Measurements from ENCODE around the gene GALNT18.

The GALNT18 gene

GRCh38 chr11:11640152-11640551 lies 18.3 kb upstream of the GALNT18 start:
- no peak for TF ChIP-seq GLIS3 (CRISPR knock-in tag; IDR thresholded peaks at IDR 0.05)
- TF ChIP-seq ZFP3 (CRISPR knock-in tag; IDR thresholded peaks at IDR 0.05), result no peak
- no peak for TF ChIP-seq ZC3H10 (CRISPR knock-in tag; IDR thresholded peaks at IDR 0.05)
- TF ChIP-seq CSRNP3 (CRISPR knock-in tag; IDR thresholded peaks at IDR 0.05), result no peak
- no peak for TF ChIP-seq SNAI2 (CRISPR knock-in tag; IDR thresholded peaks at IDR 0.05)
- TF ChIP-seq ESRRG (CRISPR knock-in tag; IDR thresholded peaks at IDR 0.05), result no peak
- no peak for TF ChIP-seq ZFP30 (CRISPR knock-in tag; IDR thresholded peaks at IDR 0.05)
- no peak for TF ChIP-seq ZNF8 (CRISPR knock-in tag; IDR thresholded peaks at IDR 0.05)
- no peak for TF ChIP-seq TSHZ2 (CRISPR knock-in tag; IDR thresholded peaks at IDR 0.05)
- no peak for ATAC-seq

GRCh38 chr11:11636671-11637070 lies 14.9 kb upstream of the GALNT18 start:
- no peak for TF ChIP-seq ESRRG (CRISPR knock-in tag; IDR thresholded peaks at IDR 0.05)
- TF ChIP-seq GLIS3 (CRISPR knock-in tag; IDR thresholded peaks at IDR 0.05), result no peak
- no peak for TF ChIP-seq ZNF70 (CRISPR knock-in tag; IDR thresholded peaks at IDR 0.05)
- TF ChIP-seq PPARA (CRISPR knock-in tag; IDR thresholded peaks at IDR 0.05; ENCODE audit: borderline replicate concordance), result no peak
- TF ChIP-seq ARNTL (CRISPR knock-in tag; IDR thresholded peaks at IDR 0.05; ENCODE audit: borderline replicate concordance, low read depth), result no peak
- TF ChIP-seq ZNF565 (CRISPR knock-in tag; conservative IDR thresholded peaks at IDR 0.05; ENCODE audit: low read depth), result no peak
- TF ChIP-seq ZC3H10 (CRISPR knock-in tag; IDR thresholded peaks at IDR 0.05), result no peak
- TF ChIP-seq ZNF8 (CRISPR knock-in tag; IDR thresholded peaks at IDR 0.05), result no peak
- no peak for TF ChIP-seq SNAI2 (CRISPR knock-in tag; IDR thresholded peaks at IDR 0.05)
- no peak for TF ChIP-seq ISL1 (CRISPR knock-in tag; IDR thresholded peaks at IDR 0.05)
- TF ChIP-seq PATZ1 (CRISPR knock-in tag; IDR thresholded peaks at IDR 0.05; ENCODE audit: borderline replicate concordance), result no peak
- no peak for TF ChIP-seq TCF4 (CRISPR knock-in tag; IDR thresholded peaks at IDR 0.05; ENCODE audit: borderline replicate concordance)
- TF ChIP-seq CSDC2 (CRISPR knock-in tag; IDR thresholded peaks at IDR 0.05), result no peak
- no peak for TF ChIP-seq TOX (CRISPR knock-in tag; IDR thresholded peaks at IDR 0.05; ENCODE audit: borderline replicate concordance)
- TF ChIP-seq POU6F1 (CRISPR knock-in tag; IDR thresholded peaks at IDR 0.05; ENCODE audit: borderline replicate concordance, low read depth), result no peak
- no peak for TF ChIP-seq ZFP3 (CRISPR knock-in tag; IDR thresholded peaks at IDR 0.05)
- TF ChIP-seq ZFP30 (CRISPR knock-in tag; IDR thresholded peaks at IDR 0.05), result no peak
- TF ChIP-seq BACH2 (CRISPR knock-in tag; IDR thresholded peaks at IDR 0.05; ENCODE audit: borderline replicate concordance), result no peak
- no peak for TF ChIP-seq CREB5 (CRISPR knock-in tag; IDR thresholded peaks at IDR 0.05; ENCODE audit: low read depth)
- ATAC-seq, result no peak

GRCh38 chr11:11635443-11635842 lies 13.6 kb upstream of the GALNT18 start:
- no peak for ATAC-seq
- no peak for TF ChIP-seq ISL1 (CRISPR knock-in tag; IDR thresholded peaks at IDR 0.05)
- TF ChIP-seq CREB5 (CRISPR knock-in tag; IDR thresholded peaks at IDR 0.05; ENCODE audit: low read depth), result no peak
- no peak for TF ChIP-seq TOX (CRISPR knock-in tag; IDR thresholded peaks at IDR 0.05; ENCODE audit: borderline replicate concordance)
- TF ChIP-seq TCF4 (CRISPR knock-in tag; IDR thresholded peaks at IDR 0.05; ENCODE audit: borderline replicate concordance), result no peak
- no peak for TF ChIP-seq ZFP3 (CRISPR knock-in tag; IDR thresholded peaks at IDR 0.05)
- TF ChIP-seq ZNF565 (CRISPR knock-in tag; conservative IDR thresholded peaks at IDR 0.05; ENCODE audit: low read depth), result no peak
- no peak for TF ChIP-seq ZNF70 (CRISPR knock-in tag; IDR thresholded peaks at IDR 0.05)
- no peak for TF ChIP-seq SNAI2 (CRISPR knock-in tag; IDR thresholded peaks at IDR 0.05)
- no peak for TF ChIP-seq ZFP30 (CRISPR knock-in tag; IDR thresholded peaks at IDR 0.05)
- no peak for TF ChIP-seq ESRRG (CRISPR knock-in tag; IDR thresholded peaks at IDR 0.05)
- no peak for TF ChIP-seq GLIS3 (CRISPR knock-in tag; IDR thresholded peaks at IDR 0.05)
- no peak for TF ChIP-seq RARB (CRISPR knock-in tag; IDR thresholded peaks at IDR 0.05)
- no peak for TF ChIP-seq PPARA (CRISPR knock-in tag; IDR thresholded peaks at IDR 0.05; ENCODE audit: borderline replicate concordance)
- TF ChIP-seq BACH2 (CRISPR knock-in tag; IDR thresholded peaks at IDR 0.05; ENCODE audit: borderline replicate concordance), result no peak
- no peak for TF ChIP-seq CSRNP3 (CRISPR knock-in tag; IDR thresholded peaks at IDR 0.05)
- TF ChIP-seq ARNTL (CRISPR knock-in tag; IDR thresholded peaks at IDR 0.05; ENCODE audit: borderline replicate concordance, low read depth), result no peak
- no peak for TF ChIP-seq POU6F1 (CRISPR knock-in tag; IDR thresholded peaks at IDR 0.05; ENCODE audit: borderline replicate concordance, low read depth)

All from SK-N-SH treated with all-trans-retinoic acid at 6 μM for 48 hours (cell line).